ENCODE results near the gene PKP1.

PKP1 gene

GRCh38 chr1:201376107-201376463, 92.8 kb downstream of the PKP1 start:
- DNase-seq = no peak

DNA sequence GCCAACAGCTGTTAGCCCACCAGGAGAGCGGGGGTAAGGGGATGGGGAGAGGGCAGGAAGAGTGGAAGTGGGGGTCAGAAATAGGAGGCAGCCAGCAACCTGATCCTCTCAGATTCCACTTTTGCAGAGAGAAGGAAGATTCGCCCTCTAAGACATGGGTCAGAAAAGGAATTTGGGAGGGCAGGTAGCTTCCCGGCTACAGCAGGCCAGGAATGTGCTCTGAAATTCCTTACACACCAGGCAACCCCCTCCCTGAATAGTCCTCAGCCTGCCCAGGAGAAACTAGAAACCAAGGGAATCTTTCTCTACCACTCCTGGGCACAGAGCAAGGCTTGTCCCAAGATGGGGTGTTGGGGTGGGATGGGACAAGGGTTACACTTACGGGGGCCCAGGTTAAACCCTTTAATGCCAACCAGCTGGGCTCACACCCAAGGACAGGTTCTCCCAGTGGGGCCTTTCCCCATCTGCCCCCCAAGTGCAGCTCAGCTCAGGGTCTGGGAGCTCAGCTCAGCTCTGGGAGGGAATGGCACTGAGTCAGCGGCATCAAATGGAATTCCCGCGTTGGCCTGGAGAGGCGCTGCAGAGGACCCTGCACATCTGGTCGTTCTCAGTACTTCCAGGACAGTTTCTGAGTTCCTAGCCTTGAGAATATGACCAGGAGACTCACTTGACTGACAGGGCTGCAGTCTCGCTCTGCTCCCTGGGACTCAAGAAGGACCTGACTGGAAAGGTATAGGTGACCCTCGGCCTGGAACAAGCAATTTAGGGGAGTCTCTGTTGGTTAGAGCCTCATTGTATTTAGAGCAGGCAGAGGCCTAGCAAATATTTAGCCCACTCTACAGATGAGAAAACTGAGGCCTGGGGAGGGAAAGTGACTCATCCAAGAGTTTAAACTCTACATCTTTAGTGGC, 93.4 kb downstream of the PKP1 start:
- DNase-seq = no peak

- no peak for DNase-seq
Observed at GRCh38 chr1:201377611-201378092, 94.3 kb downstream of the PKP1 start, which contains the start of gene TNNT2. Gene TNNT2, minus strand, starts transcription at chr1:201377680. Its CDS starts 4,426 bp downstream, at chr1:201373254.

DNA sequence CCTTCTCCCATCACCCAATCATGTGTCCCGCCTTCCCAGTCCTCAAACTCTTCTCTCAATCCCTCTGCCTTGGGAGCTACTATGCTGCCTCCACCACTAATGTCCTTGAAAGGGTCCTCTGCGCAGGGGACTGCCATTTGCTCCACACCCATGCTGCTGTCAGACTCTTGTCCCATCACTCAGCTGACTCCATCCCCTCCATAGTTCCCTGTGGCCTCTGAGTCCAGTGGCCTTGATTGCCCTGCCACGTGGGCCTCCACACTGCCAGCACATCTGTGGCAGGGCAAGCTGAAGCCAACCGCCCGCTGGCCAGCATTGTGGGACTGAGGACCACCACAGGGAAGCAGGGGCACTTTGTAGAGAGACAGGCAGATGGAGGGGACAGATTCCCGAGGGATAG, 95.5 kb downstream of the PKP1 start:
- DNase-seq = no peak

GRCh38 chr1:201379733-201380242, 96.5 kb downstream of the PKP1 start:
- DNase-seq = no peak

- no peak for DNase-seq
Observed at GRCh38 chr1:201381130-201381529, 97.8 kb downstream of the PKP1 start.
